Psoas muscle (tissue), 8 donors: Measurements from ENCODE around the gene EIF5A. TPM values are rescaled to one million over a fixed set of nuclear protein-coding genes. Genes with fewer than 3 reads are reported as not detected.

Experiments used
- ATAC-seq, 4 donors: fragments of 200-7000 bp; cut with Tn5 transposase; one replicate each; pipeline ENCODE4 v1.9.1; 2020; ENCODE audit warnings: moderate library complexity in 3 of 4, mild to moderate bottlenecking in 2 of 4
- DNase-seq, 2 donors: peaks; one replicate each; pipeline ENCODE4 v3.0.0-alpha.2; 2020
- H3K27ac ChIP-seq: fragments of 200-600 bp; one replicate; pipeline ENCODE4 v1.8.0; 2022
- H3K27me3 ChIP-seq, 3 donors: fragments of 200-600 bp in 1 of 3; one replicate each; pipeline versions ENCODE4 v1.6.1 to v1.8.0; 2013 to 2022; ENCODE audit warnings: low read length in 2 of 3, mild to moderate bottlenecking in 2 of 3, moderate library complexity in 1 of 3; ENCODE audit not compliant: insufficient read depth in 3 of 3
- H3K36me3 ChIP-seq, 2 donors: fragments of 200-600 bp in 1 of 2; one replicate each; pipeline versions ENCODE4 v1.6.1 to v1.8.0; 2013 to 2022; ENCODE audit warnings: low read depth in 1 of 2, mild to moderate bottlenecking in 1 of 2, moderate library complexity in 1 of 2; ENCODE audit not compliant: insufficient read depth in 1 of 2
- H3K4me1 ChIP-seq: fragments of 200-600 bp; one replicate; pipeline ENCODE4 v1.8.0; 2022
- H3K4me3 ChIP-seq: fragments of 200-600 bp; one replicate; pipeline ENCODE4 v1.8.0; 2022; ENCODE audit warnings: mild to moderate bottlenecking
- H3K9me3 ChIP-seq: fragments of 200-600 bp; one replicate; pipeline ENCODE4 v1.8.0; 2022
- CTCF ChIP-seq: fragments of 200-600 bp; IDR thresholded peaks from one replicate; pipeline ENCODE4 v1.8.0; 2022; ENCODE audit warnings: antibody characterized with exemption
- WGBS, 3 donors: extraction: QIAGEN DNeasy Blood & Tissue Kit; methylation state at CpG; one replicate each; pipeline versions ENCODE4 v1.1.6 to v1.1.7; 2013; 5-methylcytosine and 5-hydroxymethylcytosine counted together
- intact Hi-C, 2 donors: fragments of 100-400 bp; cut with DNase I; formaldehyde crosslinking; loops; one replicate each; pipeline versions ENCODE4 v1.11.0 to v1.14.2; 2022
- polyA plus RNA-seq, 3 donors: library from polyadenylated mRNA; stranded (reverse); fragments of 200-250 nt; gene quantifications; one replicate each; pipeline ENCODE4 v1.2.3, GENCODE V29; 2013
- total RNA-seq, 4 donors: library from RNA; stranded (reverse); fragmentation: NEBNext Ultra II Directional in 2 of 4; extraction: Animal tissue kit (Norgen Biotek cat#: 25700) in 2 of 4; gene quantifications; one replicate each; pipeline versions ENCODE4 v1.2.1 to v1.2.4, GENCODE V29; 2021 to 2023
- donor health status: healthy with polysubstance abuse.
- donor health status: DM: no; HTN: no; CAD: no; lungs with moderate emphysema.
- donor health status: Bipolar disorder and iron deficiency.
- donor health status: healthy.
- donor health status: DM: yes; HTN: yes; CAD: no.
- donor health status: DM: no; HTN: no; CAD: no.
- donor health status: DM: no; HTN: no; CAD: no.
- donor health status: DM: yes; HTN: yes; CAD: no.

Gene EIF5A
- total and polyA plus RNA-seq, 7 donors, result 293 to 1,107 (median 518) TPM

GRCh38 chr17:7351665-7352502 is 44.5 kb downstream of the EIF5A start, which contains the start of gene KCTD11:
Gene KCTD11, plus strand, starts transcription at chr17:7352162.
- peaks cover 51% of the 10 kb centered on the region for H3K4me1 ChIP-seq
- H3K36me3 ChIP-seq, result no peaks in the 10 kb centered on the region
- peak; percentile 65 for TF ChIP-seq CTCF
- peak within 1 kb of the TSS; percentile 98 for H3K4me3 ChIP-seq
- ATAC-seq (peak; percentile 75 to 80 (median 78)), DNase-seq (peak; percentile 94 to 95)
- no peaks in the 10 kb centered on the region for H3K9me3 ChIP-seq
- peak within 1 kb of the TSS; percentile 100 for H3K27ac ChIP-seq
- intact Hi-C loops, result loop anchor here (2.0 to 5.0 kb wide), 5 partner anchors 40 to 210 kb away; partner anchors contain the start of genes FGF11 (in 2 of the 2), PLSCR3 (in 1 of the 2), SENP3 (in 1 of the 2) and TMEM102 (in 1 of the 2)
- 0 to 1% (median 1%) methylated on average over 57 to 91 of the region's 91 CpGs for WGBS, 3 donors
- H3K27me3 ChIP-seq, result no peaks in the 10 kb centered on the region

- no peak for TF ChIP-seq CTCF
- intact Hi-C loops, result loop anchor here (2.0 to 5.0 kb wide), 5 partner anchors 40 to 210 kb away; partner anchors contain the start of genes FGF11 (in 2 of the 2), PLSCR3 (in 1 of the 2), SENP3 (in 1 of the 2) and TMEM102 (in 1 of the 2)
- Histone ChIP-seq H3K4me1 (peaks cover 48% of the 10 kb centered on the region), H3K4me3 (peak overlapping the region; percentile 98), H3K36me3 (no peaks in the 10 kb centered on the region), H3K27ac (peak overlapping the region; percentile 100), H3K9me3 (no peaks in the 10 kb centered on the region), H3K27me3 (no peaks in the 10 kb centered on the region)
- no peak for ATAC-seq
- 17 to 27% (median 21%) methylated on average over 10 of the region's 10 CpGs for WGBS, 3 donors
- DNase-seq, result no peak
Observed at GRCh38 chr17:7352503-7352889, 45.1 kb downstream of the EIF5A start.

GRCh38 chr17:7352910-7353635 is 45.6 kb downstream of the EIF5A start:
- no peak for ATAC-seq

More at GRCh38 chr17:7352910-7353635, 45.6 kb downstream of the EIF5A start:
- TF ChIP-seq CTCF, result no peak
- no peaks in the 10 kb centered on the region for H3K36me3 ChIP-seq
- no peaks in the 10 kb centered on the region for H3K9me3 ChIP-seq
- H3K27ac ChIP-seq, result peak overlapping the region; percentile 100
- H3K4me1 ChIP-seq, result peaks cover 42% of the 10 kb centered on the region
- 82 to 86% (median 82%) methylated on average over 37 of the region's 37 CpGs for WGBS, 3 donors
- no peaks in the 10 kb centered on the region for H3K27me3 ChIP-seq
- intact Hi-C loops, result loop anchor here (2.0 to 5.0 kb wide), 5 partner anchors 39 to 209 kb away; partner anchors contain the start of genes FGF11 (in 2 of the 2), PLSCR3 (in 1 of the 2), SENP3 (in 1 of the 2) and TMEM102 (in 1 of the 2)
- H3K4me3 ChIP-seq, result peak overlapping the region; percentile 98
- DNase-seq, result no peak
